ENCODE measurements around the gene PSMB11. TPM values are rescaled to one million over a fixed set of nuclear protein-coding genes. Genes with fewer than 3 reads are reported as not detected.

PSMB11 gene
- total RNA-seq, 2 donors from 2014 or later, result not detected

- ATAC-seq (no peak), DNase-seq (ENCODE audit: low spot score) (no peak)
- H3K4me1 Mint-ChIP-seq (ENCODE audit: low read depth in 2 of 2), result peaks cover 12 to 19% of the 10 kb centered on the region in 2 donors
- no peaks in the 10 kb centered on the region for H3K9me3 Mint-ChIP-seq
- H3K27ac Mint-ChIP-seq, result no peak overlapping the region
- peaks cover 19% of the 10 kb centered on the region for H3K36me3 Mint-ChIP-seq
- H3K27me3 Mint-ChIP-seq, result no peaks in the 10 kb centered on the region
- no peak overlapping the region for H3K4me3 Mint-ChIP-seq
Observed at GRCh38 chr14:23023022-23023794, 18.8 kb upstream of the PSMB11 start.

GRCh38 chr14:23023795-23024152 is 18.2 kb upstream of the PSMB11 start:
- H3K27me3 Mint-ChIP-seq, result no peaks in the 10 kb centered on the region
- DNase-seq (ENCODE audit: low spot score), result no peak
- H3K4me3 Mint-ChIP-seq, result no peak overlapping the region
- no peak for ATAC-seq
- H3K9me3 Mint-ChIP-seq, result no peaks in the 10 kb centered on the region
- peaks cover 22% of the 10 kb centered on the region for H3K36me3 Mint-ChIP-seq
- H3K27ac Mint-ChIP-seq, result no peak overlapping the region
- peaks cover 15 to 21% of the 10 kb centered on the region in 2 donors for H3K4me1 Mint-ChIP-seq (ENCODE audit: low read depth in 2 of 2)

DNA sequence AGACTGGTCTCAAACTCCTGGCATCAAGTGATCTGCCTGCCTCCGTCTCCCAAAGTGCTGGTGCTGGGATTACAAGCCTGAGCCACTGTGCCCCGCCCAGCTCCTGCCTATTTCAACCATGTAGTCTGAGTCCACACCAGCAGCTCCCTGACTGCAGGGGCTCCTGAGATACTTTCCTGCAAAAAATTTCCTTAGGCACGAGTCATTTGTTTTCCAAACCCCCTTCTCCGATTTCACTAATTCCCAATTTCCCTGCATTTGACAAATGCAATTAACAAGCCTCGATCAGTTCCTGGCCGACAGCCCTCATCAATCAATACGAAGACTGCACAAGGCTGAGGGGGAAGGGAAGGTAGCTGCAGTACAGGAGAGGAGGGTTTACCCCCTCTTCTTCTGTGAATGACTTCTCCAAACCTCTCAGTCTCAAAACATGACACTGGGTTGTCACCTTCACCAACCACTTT is 17.4 kb upstream of the PSMB11 start:
- Mint-ChIP-seq H3K4me3 (no peak overlapping the region), H3K36me3 (peaks cover 31% of the 10 kb centered on the region), H3K9me3 (no peaks in the 10 kb centered on the region), H3K4me1 (ENCODE audit: low read depth in 2 of 2) (peaks cover 23 to 27% of the 10 kb centered on the region in 2 donors), H3K27me3 (no peaks in the 10 kb centered on the region), H3K27ac (peak overlapping the region; percentile 50 to 79)
- DNase-seq (ENCODE audit: low spot score), result no peak
- ATAC-seq, result peak in 1 of 2 donors; percentile 15

GRCh38 chr14:23025151-23025814 is 16.7 kb upstream of the PSMB11 start:
- DNase-seq (ENCODE audit: low spot score) (no peak), ATAC-seq (peak in 1 of 2 donors; percentile 62)
- H3K4me3 Mint-ChIP-seq, result no peak overlapping the region
- H3K36me3 Mint-ChIP-seq, result peaks cover 31% of the 10 kb centered on the region
- no peaks in the 10 kb centered on the region for H3K9me3 Mint-ChIP-seq
- no peaks in the 10 kb centered on the region for H3K27me3 Mint-ChIP-seq
- H3K4me1 Mint-ChIP-seq (ENCODE audit: low read depth in 2 of 2), result peaks cover 23 to 27% of the 10 kb centered on the region in 2 donors
- H3K27ac Mint-ChIP-seq, result peak overlapping the region; percentile 50 to 79

- Mint-ChIP-seq H3K9me3 (no peaks in the 10 kb centered on the region), H3K36me3 (peaks cover 40% of the 10 kb centered on the region), H3K27ac (peak overlapping the region; percentile 23), H3K4me1 (ENCODE audit: low read depth in 2 of 2) (peaks cover 35 to 39% of the 10 kb centered on the region in 2 donors), H3K27me3 (no peaks in the 10 kb centered on the region), H3K4me3 (peak overlapping the region; percentile 2)
- DNase-seq (ENCODE audit: low spot score) (no peak), ATAC-seq (no peak)
Observed at GRCh38 chr14:23028799-23029198, 13.2 kb upstream of the PSMB11 start.

- ATAC-seq, result no peak
- Mint-ChIP-seq H3K4me3 (peak overlapping the region; percentile 36), H3K9me3 (no peaks in the 10 kb centered on the region), H3K27ac (peak overlapping the region in 1 of 2 donors; percentile 28), H3K4me1 (ENCODE audit: low read depth in 2 of 2) (peaks cover 31 to 32% of the 10 kb centered on the region in 2 donors), H3K36me3 (peaks cover 26% of the 10 kb centered on the region), H3K27me3 (no peaks in the 10 kb centered on the region)
- DNase-seq (ENCODE audit: low spot score), result no peak
Observed at GRCh38 chr14:23030936-23031335, 11.1 kb upstream of the PSMB11 start.

DNA sequence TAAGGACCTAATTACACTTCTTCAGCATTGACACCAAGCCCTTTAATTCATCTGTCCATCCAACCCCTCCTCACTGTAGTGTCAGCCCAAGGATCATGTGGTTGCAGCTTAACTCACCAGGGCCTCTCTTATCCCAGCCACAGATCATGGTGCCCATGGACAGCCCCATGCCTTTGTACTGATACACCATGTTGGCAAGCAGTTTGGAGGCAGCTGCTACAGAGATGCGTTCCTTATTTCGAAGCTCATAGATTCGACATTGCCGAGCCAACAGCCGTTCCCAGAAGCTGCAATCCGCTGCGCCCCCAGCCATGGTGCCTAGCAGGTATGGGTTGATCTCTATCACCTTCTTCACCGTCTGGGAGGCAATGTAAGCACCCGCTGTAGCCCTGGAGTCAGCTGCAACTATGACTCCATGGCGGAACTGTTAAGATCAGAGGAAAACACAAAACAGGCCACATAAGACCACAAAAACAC is 8.7 kb upstream of the PSMB11 start:
- Mint-ChIP-seq H3K27me3 (no peaks in the 10 kb centered on the region), H3K9me3 (no peaks in the 10 kb centered on the region), H3K4me1 (ENCODE audit: low read depth in 2 of 2) (peaks cover 31 to 32% of the 10 kb centered on the region in 2 donors), H3K27ac (peak overlapping the region; percentile 95 to 96), H3K4me3 (peak overlapping the region; percentile 89), H3K36me3 (peaks cover 26% of the 10 kb centered on the region)
- no peak for DNase-seq (ENCODE audit: low spot score)
- no peak for ATAC-seq

GRCh38 chr14:23033801-23034497 is 8.1 kb upstream of the PSMB11 start:
- Mint-ChIP-seq H3K27ac (peak overlapping the region; percentile 95 to 96), H3K36me3 (peaks cover 21% of the 10 kb centered on the region), H3K9me3 (no peaks in the 10 kb centered on the region), H3K4me3 (peak overlapping the region; percentile 89), H3K27me3 (no peaks in the 10 kb centered on the region), H3K4me1 (ENCODE audit: low read depth in 2 of 2) (peaks cover 28% of the 10 kb centered on the region in 2 donors)
- DNase-seq (ENCODE audit: low spot score), result no peak
- peak in 1 of 2 donors; percentile 1 for ATAC-seq

- Mint-ChIP-seq H3K27me3 (no peaks in the 10 kb centered on the region), H3K27ac (peak within 1 kb of the TSS; percentile 95 to 96), H3K36me3 (peaks cover 14% of the 10 kb centered on the region), H3K9me3 (no peaks in the 10 kb centered on the region), H3K4me3 (peak within 1 kb of the TSS; percentile 89), H3K4me1 (ENCODE audit: low read depth in 2 of 2) (peaks cover 21 to 23% of the 10 kb centered on the region in 2 donors)
- ATAC-seq, result peak; percentile 95 to 96
- peak; percentile 90 for DNase-seq (ENCODE audit: low spot score)
Observed at GRCh38 chr14:23034498-23035302, 7.3 kb upstream of the PSMB11 start, which contains the start of gene PSMB5. TSS of gene PSMB5 (minus strand) at chr14:23034900. CDS start at chr14:23034881, 19 bp downstream.

DNA sequence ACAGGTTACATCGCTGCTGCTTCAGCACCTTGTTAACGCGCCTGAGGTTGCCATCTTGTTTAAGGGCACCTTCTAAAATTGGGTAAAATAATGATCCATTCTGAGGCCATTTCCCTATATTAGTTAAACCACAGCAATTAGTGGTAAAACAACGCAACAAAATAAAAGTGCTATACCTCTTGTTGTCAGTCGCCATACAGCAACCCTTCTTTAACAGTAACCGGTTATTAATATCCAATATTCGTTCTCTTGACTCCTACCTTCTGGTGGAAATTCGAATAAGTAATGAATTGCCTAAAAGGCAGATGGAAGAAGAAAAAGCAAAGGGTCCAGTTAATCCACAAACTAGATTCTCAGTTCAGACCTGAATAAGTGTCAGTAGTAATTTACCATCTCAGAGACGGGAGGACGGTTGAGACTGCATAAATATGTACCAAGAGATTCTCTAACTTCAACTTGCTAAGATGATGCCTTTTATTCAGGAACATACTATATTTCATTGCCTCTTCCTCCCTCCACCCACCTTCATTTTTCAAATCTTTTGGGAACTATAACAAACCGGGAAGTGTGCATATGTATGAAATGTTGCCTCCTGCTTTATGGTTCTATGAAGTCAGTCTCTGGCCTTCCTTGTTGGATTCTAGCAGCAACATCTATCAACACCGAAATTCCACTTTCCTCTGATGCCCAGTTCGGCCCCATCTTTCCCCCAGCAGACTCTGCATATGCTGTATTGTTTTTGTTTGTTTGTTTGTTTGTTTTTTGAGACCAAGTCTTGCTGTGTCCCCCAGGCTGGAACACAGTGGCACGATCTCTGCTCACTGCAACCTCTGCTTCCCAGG is 6.5 kb upstream of the PSMB11 start:
- no peaks in the 10 kb centered on the region for H3K9me3 Mint-ChIP-seq
- ATAC-seq, result no peak

DNA sequence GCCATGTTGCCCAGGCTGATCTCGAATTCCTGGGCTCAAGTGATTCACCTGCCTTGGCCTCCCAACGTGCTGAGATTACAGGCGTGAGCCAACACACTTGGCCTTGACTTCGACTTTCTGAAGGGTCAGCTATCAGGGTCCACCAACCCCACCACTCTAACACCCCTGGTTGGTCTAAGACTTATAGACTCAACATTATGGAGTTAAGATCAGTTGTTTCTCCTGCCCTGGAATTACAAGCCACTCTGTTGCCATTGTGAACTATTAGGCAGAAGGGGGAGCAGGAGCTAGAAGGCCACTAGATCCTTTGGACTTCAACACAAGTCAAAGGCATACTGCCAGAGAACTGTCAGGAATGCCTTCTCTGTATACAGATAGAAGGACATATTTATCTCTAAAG is 1.9 kb upstream of the PSMB11 start:
- no peak overlapping the region for H3K27ac Mint-ChIP-seq
- peak; percentile 15 for DNase-seq (ENCODE audit: low spot score)
- H3K4me3 Mint-ChIP-seq, result no peak overlapping the region
- H3K9me3 Mint-ChIP-seq, result no peaks in the 10 kb centered on the region
- peaks cover 6 to 7% of the 10 kb centered on the region in 2 donors for H3K4me1 Mint-ChIP-seq (ENCODE audit: low read depth in 2 of 2)
- H3K36me3 Mint-ChIP-seq, result no peaks in the 10 kb centered on the region
- ATAC-seq, result no peak
- no peaks in the 10 kb centered on the region for H3K27me3 Mint-ChIP-seq

More for the DNA sequence above, 6.5 kb upstream of the PSMB11 start:
- Mint-ChIP-seq H3K27me3 (no peaks in the 10 kb centered on the region), H3K4me1 (ENCODE audit: low read depth in 2 of 2) (peaks cover 21 to 23% of the 10 kb centered on the region in 2 donors), H3K36me3 (peaks cover 14% of the 10 kb centered on the region), H3K27ac (peak overlapping the region; percentile 95 to 96), H3K4me3 (peak overlapping the region; percentile 89)
- no peak for DNase-seq (ENCODE audit: low spot score)

- Mint-ChIP-seq H3K27ac (no peak overlapping the region), H3K27me3 (no peaks in the 10 kb centered on the region), H3K9me3 (no peaks in the 10 kb centered on the region), H3K36me3 (no peaks in the 10 kb centered on the region), H3K4me3 (no peak overlapping the region), H3K4me1 (ENCODE audit: low read depth in 2 of 2) (no peaks in the 10 kb centered on the region)
- no peak for DNase-seq (ENCODE audit: low spot score)
- no peak for ATAC-seq
Observed at GRCh38 chr14:23041729-23042128, 283 bp upstream of the PSMB11 start.

Data from natural killer cell treated with Interleukin-12 subunit alpha and Interleukin-12 subunit beta and Interleukin-15 and Interleukin-18, amount 100 ng/mL, for 72 hours (primary cell).